Measurements from ENCODE around the gene CASP10.
A peak's percentile ranks its signal among the peaks of the same experiment; 100 is the strongest.
"Not testable (repeated sequence)": the region's sequence is repeated elsewhere in the genome, so short reads cannot be mapped to it uniquely, and the experiment has no call there.

CASP10 gene, protein sequence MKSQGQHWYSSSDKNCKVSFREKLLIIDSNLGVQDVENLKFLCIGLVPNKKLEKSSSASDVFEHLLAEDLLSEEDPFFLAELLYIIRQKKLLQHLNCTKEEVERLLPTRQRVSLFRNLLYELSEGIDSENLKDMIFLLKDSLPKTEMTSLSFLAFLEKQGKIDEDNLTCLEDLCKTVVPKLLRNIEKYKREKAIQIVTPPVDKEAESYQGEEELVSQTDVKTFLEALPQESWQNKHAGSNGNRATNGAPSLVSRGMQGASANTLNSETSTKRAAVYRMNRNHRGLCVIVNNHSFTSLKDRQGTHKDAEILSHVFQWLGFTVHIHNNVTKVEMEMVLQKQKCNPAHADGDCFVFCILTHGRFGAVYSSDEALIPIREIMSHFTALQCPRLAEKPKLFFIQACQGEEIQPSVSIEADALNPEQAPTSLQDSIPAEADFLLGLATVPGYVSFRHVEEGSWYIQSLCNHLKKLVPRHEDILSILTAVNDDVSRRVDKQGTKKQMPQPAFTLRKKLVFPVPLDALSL

GRCh38 chr2:201182650-201183364 is at the start of gene CASP10:
TSS of gene CASP10 (plus strand) at chr2:201183141. CDS start at chr2:201185778, 2,637 bp downstream.
- H3K4me2 ChIP-seq, result peak within 1 kb of the TSS; percentile 64 to 97 (median 84)
- peaks cover 17 to 29% (median 26%) of the 10 kb centered on the region in 11 experiments; a peak in 21 of 22 replicates for H3K9me3 ChIP-seq (replicated peaks in 1 of 11)
- H3K4me3 ChIP-seq, result peak within 1 kb of the TSS; percentile 61 to 73 (median 65)
- peaks cover 31 to 52% (median 41%) of the 10 kb centered on the region in 10 experiments for H3K4me1 ChIP-seq
- peaks cover 0 to 11% (median 0%) of the 10 kb centered on the region in 11 experiments; a peak in 2 of 22 replicates for H4K20me1 ChIP-seq
- H3K36me3 ChIP-seq, result peaks cover 5 to 21% (median 16%) of the 10 kb centered on the region in 11 experiments; a peak in 18 of 22 replicates
- TF ChIP-seq Cebpa-rat (IDR thresholded peaks at IDR 0.05), result no peak
- H3K27me3 ChIP-seq, result peaks cover 0 to 42% (median 29%) of the 10 kb centered on the region in 11 experiments; a peak in 20 of 22 replicates
- H3K9ac ChIP-seq, result peak within 1 kb of the TSS; percentile 67 to 81 (median 77)
- H3K27ac ChIP-seq, result peak within 1 kb of the TSS; percentile 38 to 75 (median 72); a peak in 21 of 22 replicates

- H3K4me3 ChIP-seq, result no peak overlapping the region
- no peak overlapping the region for H3K9ac ChIP-seq
- no peak overlapping the region for H3K4me2 ChIP-seq
- no peak for TF ChIP-seq Cebpa-rat (IDR thresholded peaks at IDR 0.05)
- H3K4me1 ChIP-seq, result peaks cover 7 to 62% (median 28%) of the 10 kb centered on the region in 10 experiments; a peak in 19 of 20 replicates
- H3K27me3 ChIP-seq, result no peaks in the 10 kb centered on the region
- H3K27ac ChIP-seq, result no peak overlapping the region
- H3K9me3 ChIP-seq (replicated peaks in 1 of 11), result no peaks in the 10 kb centered on the region
- H3K36me3 ChIP-seq, result peaks cover 62 to 81% (median 69%) of the 10 kb centered on the region in 11 experiments
- H4K20me1 ChIP-seq, result peaks cover 0 to 89% (median 0%) of the 10 kb centered on the region in 11 experiments; a peak in 8 of 22 replicates
These were observed 47.6 kb upstream of the CASP10 start for GRCh38 chr2:201135386-201135785.

DNA sequence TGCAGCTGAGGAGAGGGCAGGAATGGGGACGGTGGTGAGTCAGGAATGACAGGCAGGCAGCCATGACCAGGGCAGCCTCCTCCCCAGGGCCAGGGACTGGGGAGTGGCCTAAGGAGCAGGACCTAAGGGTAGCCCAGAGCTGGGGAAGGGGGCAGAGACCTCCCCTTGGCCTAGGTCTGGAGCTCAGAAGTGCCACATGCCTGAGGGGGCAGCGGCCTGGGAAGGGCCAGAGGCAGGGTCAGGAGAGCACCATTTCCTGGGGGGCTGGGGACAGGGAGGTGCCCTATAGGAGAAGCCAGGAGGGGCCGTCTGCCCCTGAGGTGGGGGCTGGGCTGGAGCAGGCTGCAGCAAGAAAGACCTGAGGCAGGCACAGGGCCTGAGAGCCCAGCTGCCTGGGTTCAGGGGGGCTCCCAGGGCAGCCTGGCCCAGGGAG is 46.0 kb upstream of the CASP10 start:
- Histone ChIP-seq H3K4me2 (no peak overlapping the region), H3K27ac (no peak overlapping the region), H3K4me3 (no peak overlapping the region), H3K36me3 (peaks cover 66 to 95% (median 78%) of the 10 kb centered on the region in 11 experiments), H3K9ac (no peak overlapping the region), H3K9me3 (replicated peaks in 1 of 11) (no peaks in the 10 kb centered on the region), H4K20me1 (peaks cover 0 to 88% (median 0%) of the 10 kb centered on the region in 11 experiments; a peak in 8 of 22 replicates), H3K4me1 (peaks cover 0 to 47% (median 15%) of the 10 kb centered on the region in 10 experiments; a peak in 15 of 20 replicates), H3K27me3 (no peaks in the 10 kb centered on the region)
- TF ChIP-seq Cebpa-rat (IDR thresholded peaks at IDR 0.05), result no peak

GRCh38 chr2:201137505-201138400 is 45.2 kb upstream of the CASP10 start:
- H3K9me3 ChIP-seq (replicated peaks in 1 of 11), result no peaks in the 10 kb centered on the region

GRCh38 chr2:201138401-201138970 is 44.5 kb upstream of the CASP10 start:
- Histone ChIP-seq H3K36me3 (peaks cover 66 to 99% (median 83%) of the 10 kb centered on the region in 11 experiments), H3K27ac (no peak overlapping the region), H3K9me3 (replicated peaks in 1 of 11) (no peaks in the 10 kb centered on the region), H3K4me2 (no peak overlapping the region), H3K4me1 (peaks cover 0 to 31% (median 0%) of the 10 kb centered on the region in 10 experiments; a peak in 7 of 20 replicates), H3K27me3 (no peaks in the 10 kb centered on the region), H3K4me3 (no peak overlapping the region), H3K9ac (no peak overlapping the region), H4K20me1 (peaks cover 0 to 90% (median 0%) of the 10 kb centered on the region in 11 experiments; a peak in 8 of 22 replicates)
- no peak for TF ChIP-seq Cebpa-rat (IDR thresholded peaks at IDR 0.05)

More at GRCh38 chr2:201137505-201138400, 45.2 kb upstream of the CASP10 start:
- H3K27ac ChIP-seq, result no peak overlapping the region
- H3K4me1 ChIP-seq, result peaks cover 0 to 39% (median 6%) of the 10 kb centered on the region in 10 experiments; a peak in 14 of 20 replicates
- H3K36me3 ChIP-seq, result peaks cover 72 to 99% (median 83%) of the 10 kb centered on the region in 11 experiments
- H3K9ac ChIP-seq, result no peak overlapping the region
- no peaks in the 10 kb centered on the region for H3K27me3 ChIP-seq
- no peak overlapping the region for H3K4me3 ChIP-seq
- H4K20me1 ChIP-seq, result peaks cover 0 to 92% (median 0%) of the 10 kb centered on the region in 11 experiments; a peak in 8 of 22 replicates
- TF ChIP-seq Cebpa-rat (IDR thresholded peaks at IDR 0.05), result no peak
- no peak overlapping the region for H3K4me2 ChIP-seq

DNA sequence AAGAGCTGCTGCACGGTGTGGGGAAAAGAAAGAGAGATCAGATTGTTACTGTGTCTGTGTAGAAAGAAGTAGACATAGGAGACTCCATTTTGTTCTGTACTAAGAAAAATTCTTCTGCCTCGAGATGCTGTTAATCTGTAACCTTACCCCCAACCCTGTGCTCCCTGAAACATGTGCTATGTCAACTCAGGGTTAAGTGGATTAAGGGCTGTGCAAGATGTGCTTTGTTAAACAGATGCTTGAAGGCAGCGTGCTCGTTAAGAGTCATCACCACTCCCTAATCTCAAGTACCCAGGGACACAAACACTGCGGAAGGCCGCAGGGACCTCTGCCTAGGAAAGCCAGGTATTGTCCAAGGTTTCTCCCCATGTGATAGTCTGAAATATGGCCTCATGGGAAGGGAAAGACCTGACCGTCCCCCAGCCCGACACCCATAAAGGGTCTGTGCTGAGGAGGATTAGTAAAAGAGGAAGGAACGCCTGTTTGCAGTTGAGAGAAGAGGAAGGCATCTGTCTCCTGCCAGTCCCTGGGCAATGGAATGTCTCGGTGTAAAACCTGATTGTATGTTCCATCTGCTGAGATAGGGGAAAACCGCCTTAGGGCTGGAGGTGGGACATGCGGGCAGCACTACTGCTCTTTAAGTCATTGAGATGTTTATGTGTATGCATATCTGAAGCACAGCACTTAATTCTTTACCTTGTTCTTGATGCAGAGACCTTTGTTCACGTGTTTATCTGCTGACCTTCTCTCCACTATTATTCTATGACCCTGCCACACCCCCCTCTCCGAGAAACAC is 43.8 kb upstream of the CASP10 start:
- H3K4me3 ChIP-seq; H3K9me3 ChIP-seq (replicated peaks in 1 of 11); H3K27me3 ChIP-seq; H3K27ac ChIP-seq; H3K9ac ChIP-seq: not testable (repeated sequence)
- Histone ChIP-seq H3K36me3 (peaks cover 61 to 99% (median 82%) of the 10 kb centered on the region in 11 experiments), H3K4me2 (peak overlapping the region in 1 of 11 experiments; percentile 19; a peak in 1 of 22 replicates), H3K4me1 (peaks cover 0 to 24% (median 0%) of the 10 kb centered on the region in 10 experiments; a peak in 3 of 20 replicates), H4K20me1 (peaks cover 0 to 94% (median 0%) of the 10 kb centered on the region in 11 experiments; a peak in 8 of 22 replicates)

Measured in BLaER1 treated with 17β-estradiol and CSF1 and Interleukin-3, amounts not matched to agents 10 nM and 100 nM (cell line).